SH-SY5Y (cell line): Measurements from ENCODE around the gene CDC25B.

Experiments used
- GATA2 ChIP-seq: IDR thresholded peaks from 2 replicates; pipeline ENCODE4 v1.6.1; 2011; ENCODE audit warnings: mild to moderate bottlenecking, low read depth, low read length
- GATA3 ChIP-seq: IDR thresholded peaks from 2 replicates; pipeline ENCODE4 v1.6.1; 2011; ENCODE audit warnings: low read depth, mild to moderate bottlenecking, low read length, moderate library complexity

- TF ChIP-seq GATA3 (no peak), GATA2 (no peak)
These were observed 44.8 kb upstream of the CDC25B start for GRCh38 chr20:3751305-3751674.
